ENCODE results near the gene MYH11.

DNA sequence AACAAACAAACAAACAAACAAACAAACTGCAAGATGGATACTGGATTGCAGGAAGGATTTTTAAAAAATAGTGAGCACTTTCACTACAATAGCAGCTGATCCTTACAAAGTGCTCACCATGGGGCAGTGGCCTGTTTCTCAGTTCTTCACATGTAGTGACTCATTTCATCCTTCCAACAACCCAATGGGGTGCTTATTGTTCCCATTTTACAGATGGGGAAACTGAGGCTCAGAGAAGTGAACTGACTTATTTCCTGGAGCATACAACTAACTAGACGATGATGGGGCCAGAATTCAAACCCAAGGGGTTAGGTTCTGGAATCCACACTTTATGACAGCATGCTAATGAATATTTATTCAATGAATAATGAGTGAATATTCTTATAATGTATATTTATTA is 61.2 kb downstream of the MYH11 start:
- TF ChIP-seq POLR2A (IDR thresholded peaks at IDR 0.05) = no peak
- TF ChIP-seq CTCF (IDR thresholded peaks at IDR 0.05) = no peak

Measured in thyroid gland (tissue), 4 donors.